ENCODE results near the gene SCN8A.
A peak's percentile ranks its signal among the peaks of the same experiment; 100 is the strongest.

SCN8A gene

DNA sequence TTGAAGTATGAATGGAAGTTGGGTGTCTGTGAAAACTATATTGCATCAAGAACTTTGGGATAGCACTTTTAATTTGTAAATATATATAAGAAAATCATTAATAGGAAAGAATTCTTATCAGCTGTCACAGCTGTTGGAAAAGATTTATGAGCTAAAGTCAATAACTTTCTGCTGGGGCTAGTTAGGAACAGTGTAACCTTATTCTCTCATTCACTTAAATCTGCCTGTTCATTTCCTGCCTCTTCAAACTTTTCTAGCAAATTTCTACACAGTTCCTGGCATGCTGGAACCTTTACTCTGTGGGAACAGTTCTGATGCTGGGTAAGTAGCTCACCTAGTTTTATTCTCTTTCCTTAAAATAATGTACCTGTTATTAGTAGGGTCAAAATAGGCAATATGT lies 109.9 kb downstream of the SCN8A start:
- H2BK12ac ChIP-seq (ENCODE audit: low read length): no peak overlapping the region
- H2BK120ac ChIP-seq (ENCODE audit: insufficient read depth, low read length, poor library complexity): no peak overlapping the region
- no peak overlapping the region for H3K9ac ChIP-seq (ENCODE audit: low read length)
- no peak overlapping the region for H3K14ac ChIP-seq (ENCODE audit: low read length)
- no peak for DNase-seq
- no peak overlapping the region for H3K4me3 ChIP-seq (ENCODE audit: low read depth, low read length)
- H3K4me2 ChIP-seq (ENCODE audit: low read length): no peak overlapping the region
- H3K4ac ChIP-seq (ENCODE audit: low read depth, low read length): no peak overlapping the region
- no peak overlapping the region for H3K23ac ChIP-seq (ENCODE audit: low read length)
- H3K27ac ChIP-seq (ENCODE audit: low read depth, low read length): no peak overlapping the region
- no peaks in the 10 kb centered on the region for H3K27me3 ChIP-seq (ENCODE audit: insufficient read depth, low read length)
- no peaks in the 10 kb centered on the region for H3K79me2 ChIP-seq (ENCODE audit: control insufficient read depth, insufficient read depth, low read length, poor library complexity)
- no peak overlapping the region for H4K12ac ChIP-seq (ENCODE audit: low read depth, low read length)
- no peak overlapping the region for H2BK5ac ChIP-seq (ENCODE audit: low read depth, low read length, poor library complexity)
- H3K79me1 ChIP-seq (ENCODE audit: low read length): no peaks in the 10 kb centered on the region
- no peaks in the 10 kb centered on the region for H3K4me1 ChIP-seq (ENCODE audit: control insufficient read depth in 1 of 2, insufficient read depth in 2 of 2, low read length in 2 of 2)
- H2AFZ ChIP-seq (ENCODE audit: insufficient read depth, low read length, poor library complexity): no peak overlapping the region
- no peak overlapping the region for H2AK5ac ChIP-seq (ENCODE audit: low read length)
- no peaks in the 10 kb centered on the region for H3K36me3 ChIP-seq (ENCODE audit: control insufficient read depth in 1 of 2, insufficient read depth in 2 of 2, low read length in 2 of 2)
- no peak overlapping the region for H4K91ac ChIP-seq (ENCODE audit: low read depth, low read length)
- H3K18ac ChIP-seq (ENCODE audit: low read length): no peak overlapping the region
- no peak overlapping the region for H4K8ac ChIP-seq (ENCODE audit: low read depth, low read length)
- no peaks in the 10 kb centered on the region for H3K9me3 ChIP-seq (ENCODE audit: insufficient read depth, low read depth, low read length)

DNA sequence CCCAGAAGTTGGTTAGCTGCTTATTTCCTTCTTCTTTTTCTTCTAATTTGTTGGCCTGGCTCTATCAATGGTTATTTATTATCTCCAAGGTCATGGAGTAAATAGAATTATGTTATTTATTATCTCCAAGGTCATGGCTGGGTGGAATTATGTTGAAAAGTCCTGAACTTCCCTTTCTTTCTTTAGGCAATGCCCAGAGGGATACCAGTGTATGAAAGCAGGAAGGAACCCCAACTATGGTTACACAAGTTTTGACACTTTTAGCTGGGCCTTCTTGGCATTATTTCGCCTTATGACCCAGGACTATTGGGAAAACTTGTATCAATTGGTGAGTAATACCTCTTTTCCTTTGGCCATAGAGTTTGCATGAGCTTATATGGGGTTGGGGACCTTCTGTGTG lies 111.6 kb downstream of the SCN8A start:
- no peak overlapping the region for H4K8ac ChIP-seq (ENCODE audit: low read depth, low read length)
- H3K14ac ChIP-seq (ENCODE audit: low read length): no peak overlapping the region
- H4K91ac ChIP-seq (ENCODE audit: low read depth, low read length): no peak overlapping the region
- H3K4me2 ChIP-seq (ENCODE audit: low read length): no peak overlapping the region
- H2AFZ ChIP-seq (ENCODE audit: insufficient read depth, low read length, poor library complexity): no peak overlapping the region
- H2BK12ac ChIP-seq (ENCODE audit: low read length): no peak overlapping the region
- H4K12ac ChIP-seq (ENCODE audit: low read depth, low read length): no peak overlapping the region
- no peak overlapping the region for H2BK120ac ChIP-seq (ENCODE audit: insufficient read depth, low read length, poor library complexity)
- no peak overlapping the region for H3K18ac ChIP-seq (ENCODE audit: low read length)
- H3K4ac ChIP-seq (ENCODE audit: low read depth, low read length): no peak overlapping the region
- no peak overlapping the region for H3K23ac ChIP-seq (ENCODE audit: low read length)
- WGBS (ENCODE audit: extremely low coverage, insufficient coverage, insufficient read length): no CpG with 5 or more reads among the region's 1 CpG
- no peaks in the 10 kb centered on the region for H3K36me3 ChIP-seq (ENCODE audit: control insufficient read depth in 1 of 2, insufficient read depth in 2 of 2, low read length in 2 of 2)
- no peak overlapping the region for H2BK5ac ChIP-seq (ENCODE audit: low read depth, low read length, poor library complexity)
- H3K27me3 ChIP-seq (ENCODE audit: insufficient read depth, low read length): no peaks in the 10 kb centered on the region
- no peaks in the 10 kb centered on the region for H3K4me1 ChIP-seq (ENCODE audit: control insufficient read depth in 1 of 2, insufficient read depth in 2 of 2, low read length in 2 of 2)
- no peaks in the 10 kb centered on the region for H3K79me1 ChIP-seq (ENCODE audit: low read length)
- no peak for DNase-seq
- no peaks in the 10 kb centered on the region for H3K79me2 ChIP-seq (ENCODE audit: control insufficient read depth, insufficient read depth, low read length, poor library complexity)
- no peak overlapping the region for H3K9ac ChIP-seq (ENCODE audit: low read length)
- H2AK5ac ChIP-seq (ENCODE audit: low read length): no peak overlapping the region
- H3K27ac ChIP-seq (ENCODE audit: low read depth, low read length): no peak overlapping the region
- H3K9me3 ChIP-seq (ENCODE audit: insufficient read depth, low read depth, low read length): no peaks in the 10 kb centered on the region
- H3K4me3 ChIP-seq (ENCODE audit: low read depth, low read length): no peak overlapping the region

DNA sequence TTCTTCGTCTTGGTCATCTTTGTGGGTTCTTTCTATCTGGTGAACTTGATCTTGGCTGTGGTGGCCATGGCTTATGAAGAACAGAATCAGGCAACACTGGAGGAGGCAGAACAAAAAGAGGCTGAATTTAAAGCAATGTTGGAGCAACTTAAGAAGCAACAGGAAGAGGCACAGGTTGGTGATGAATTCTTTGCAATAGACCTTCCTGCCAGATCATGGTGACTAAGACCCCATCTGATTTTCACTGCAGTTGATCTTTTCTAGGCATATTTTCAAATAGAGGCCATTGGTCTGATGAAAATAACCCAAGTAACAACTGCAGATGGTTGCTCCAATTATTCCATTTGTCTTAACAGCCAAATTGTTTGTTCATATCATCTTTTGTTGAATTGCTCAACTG lies 114.4 kb downstream of the SCN8A start:
- Histone ChIP-seq H2AK5ac (ENCODE audit: low read length) (no peak overlapping the region), H3K79me2 (ENCODE audit: control insufficient read depth, insufficient read depth, low read length, poor library complexity) (no peaks in the 10 kb centered on the region), H3K4me2 (ENCODE audit: low read length) (no peak overlapping the region), H3K14ac (ENCODE audit: low read length) (no peak overlapping the region), H2BK120ac (ENCODE audit: insufficient read depth, low read length, poor library complexity) (no peak overlapping the region), H4K8ac (ENCODE audit: low read depth, low read length) (no peak overlapping the region), H3K27me3 (ENCODE audit: insufficient read depth, low read length) (no peaks in the 10 kb centered on the region), H3K23ac (ENCODE audit: low read length) (peak overlapping the region; percentile 5), H4K91ac (ENCODE audit: low read depth, low read length) (no peak overlapping the region), H2BK5ac (ENCODE audit: low read depth, low read length, poor library complexity) (no peak overlapping the region), H3K9ac (ENCODE audit: low read length) (no peak overlapping the region), H2BK12ac (ENCODE audit: low read length) (no peak overlapping the region), H3K4me3 (ENCODE audit: low read depth, low read length) (no peak overlapping the region), H3K9me3 (ENCODE audit: insufficient read depth, low read depth, low read length) (no peaks in the 10 kb centered on the region), H3K18ac (ENCODE audit: low read length) (no peak overlapping the region), H3K4ac (ENCODE audit: low read depth, low read length) (no peak overlapping the region), H3K79me1 (ENCODE audit: low read length) (no peaks in the 10 kb centered on the region), H4K12ac (ENCODE audit: low read depth, low read length) (no peak overlapping the region), H2AFZ (ENCODE audit: insufficient read depth, low read length, poor library complexity) (no peak overlapping the region), H3K36me3 (ENCODE audit: control insufficient read depth in 1 of 2, insufficient read depth in 2 of 2, low read length in 2 of 2) (no peaks in the 10 kb centered on the region), H3K27ac (ENCODE audit: low read depth, low read length) (no peak overlapping the region), H3K4me1 (ENCODE audit: control insufficient read depth in 1 of 2, insufficient read depth in 2 of 2, low read length in 2 of 2) (no peaks in the 10 kb centered on the region)
- no peak for DNase-seq
- WGBS (ENCODE audit: extremely low coverage, insufficient coverage, insufficient read length): no CpG with 5 or more reads among the region's 1 CpG

DNA sequence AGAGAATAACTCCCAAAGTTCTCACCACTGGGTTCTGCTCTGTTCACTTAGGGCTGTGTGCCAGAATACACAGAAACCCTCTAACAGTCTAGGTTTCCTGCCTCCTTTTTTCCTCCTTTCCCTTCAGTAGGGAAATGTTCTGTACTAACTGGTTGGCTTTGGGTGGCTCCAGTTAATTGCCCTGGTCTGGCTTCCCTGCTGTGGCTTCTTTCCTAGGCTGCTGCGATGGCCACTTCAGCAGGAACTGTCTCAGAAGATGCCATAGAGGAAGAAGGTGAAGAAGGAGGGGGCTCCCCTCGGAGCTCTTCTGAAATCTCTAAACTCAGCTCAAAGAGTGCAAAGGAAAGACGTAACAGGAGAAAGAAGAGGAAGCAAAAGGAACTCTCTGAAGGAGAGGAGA lies 115.2 kb downstream of the SCN8A start:
- no peaks in the 10 kb centered on the region for H3K9me3 ChIP-seq (ENCODE audit: insufficient read depth, low read depth, low read length)
- H3K4me2 ChIP-seq (ENCODE audit: low read length): no peak overlapping the region
- H4K8ac ChIP-seq (ENCODE audit: low read depth, low read length): no peak overlapping the region
- no peak overlapping the region for H3K23ac ChIP-seq (ENCODE audit: low read length)
- H3K4me1 ChIP-seq (ENCODE audit: control insufficient read depth in 1 of 2, insufficient read depth in 2 of 2, low read length in 2 of 2): no peaks in the 10 kb centered on the region
- H3K4me3 ChIP-seq (ENCODE audit: low read depth, low read length): no peak overlapping the region
- H3K4ac ChIP-seq (ENCODE audit: low read depth, low read length): no peak overlapping the region
- H3K18ac ChIP-seq (ENCODE audit: low read length): no peak overlapping the region
- H3K9ac ChIP-seq (ENCODE audit: low read length): no peak overlapping the region
- no peaks in the 10 kb centered on the region for H3K79me2 ChIP-seq (ENCODE audit: control insufficient read depth, insufficient read depth, low read length, poor library complexity)
- no peak overlapping the region for H4K91ac ChIP-seq (ENCODE audit: low read depth, low read length)
- no peak for DNase-seq
- no peak overlapping the region for H2AK5ac ChIP-seq (ENCODE audit: low read length)
- H3K27ac ChIP-seq (ENCODE audit: low read depth, low read length): no peak overlapping the region
- H2AFZ ChIP-seq (ENCODE audit: insufficient read depth, low read length, poor library complexity): no peak overlapping the region
- H4K12ac ChIP-seq (ENCODE audit: low read depth, low read length): no peak overlapping the region
- H2BK120ac ChIP-seq (ENCODE audit: insufficient read depth, low read length, poor library complexity): no peak overlapping the region
- WGBS (ENCODE audit: extremely low coverage, insufficient coverage, insufficient read length): no CpG with 5 or more reads among the region's 3 CpGs
- H3K79me1 ChIP-seq (ENCODE audit: low read length): no peaks in the 10 kb centered on the region
- H3K36me3 ChIP-seq (ENCODE audit: control insufficient read depth in 1 of 2, insufficient read depth in 2 of 2, low read length in 2 of 2): no peaks in the 10 kb centered on the region
- no peak overlapping the region for H3K14ac ChIP-seq (ENCODE audit: low read length)
- no peaks in the 10 kb centered on the region for H3K27me3 ChIP-seq (ENCODE audit: insufficient read depth, low read length)
- no peak overlapping the region for H2BK12ac ChIP-seq (ENCODE audit: low read length)
- no peak overlapping the region for H2BK5ac ChIP-seq (ENCODE audit: low read depth, low read length, poor library complexity)

DNA sequence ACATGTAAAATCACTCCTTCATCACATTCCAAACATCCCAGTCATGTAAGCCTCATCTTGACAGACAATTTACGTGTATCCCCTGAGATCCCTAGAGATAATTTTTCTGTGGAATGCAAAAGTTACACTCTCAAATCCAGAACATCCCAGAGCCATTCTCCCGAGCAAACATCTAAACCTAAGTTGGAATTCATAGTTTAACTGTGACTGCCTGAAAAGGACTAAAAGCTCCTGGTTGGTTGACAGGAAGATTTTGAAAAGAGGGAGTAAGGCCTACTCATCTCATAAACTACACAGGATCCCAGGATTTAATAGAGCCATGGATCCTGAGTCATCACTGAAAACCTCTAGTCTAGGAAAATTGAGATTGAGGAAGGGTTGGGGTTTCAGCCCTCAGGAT lies 123.6 kb downstream of the SCN8A start:
- no peak for DNase-seq
- Histone ChIP-seq H3K4me1 (ENCODE audit: control insufficient read depth in 1 of 2, insufficient read depth in 2 of 2, low read length in 2 of 2) (no peaks in the 10 kb centered on the region), H4K12ac (ENCODE audit: low read depth, low read length) (no peak overlapping the region), H3K36me3 (ENCODE audit: control insufficient read depth in 1 of 2, insufficient read depth in 2 of 2, low read length in 2 of 2) (no peaks in the 10 kb centered on the region), H3K4me3 (ENCODE audit: low read depth, low read length) (no peak overlapping the region), H3K79me1 (ENCODE audit: low read length) (no peaks in the 10 kb centered on the region), H3K23ac (ENCODE audit: low read length) (no peak overlapping the region), H4K8ac (ENCODE audit: low read depth, low read length) (no peak overlapping the region), H3K9ac (ENCODE audit: low read length) (no peak overlapping the region), H2AFZ (ENCODE audit: insufficient read depth, low read length, poor library complexity) (no peak overlapping the region), H3K9me3 (ENCODE audit: insufficient read depth, low read depth, low read length) (no peaks in the 10 kb centered on the region), H3K27ac (ENCODE audit: low read depth, low read length) (no peak overlapping the region), H3K79me2 (ENCODE audit: control insufficient read depth, insufficient read depth, low read length, poor library complexity) (no peaks in the 10 kb centered on the region), H3K14ac (ENCODE audit: low read length) (no peak overlapping the region), H2BK5ac (ENCODE audit: low read depth, low read length, poor library complexity) (no peak overlapping the region), H4K91ac (ENCODE audit: low read depth, low read length) (no peak overlapping the region), H3K4ac (ENCODE audit: low read depth, low read length) (no peak overlapping the region), H2AK5ac (ENCODE audit: low read length) (no peak overlapping the region), H3K18ac (ENCODE audit: low read length) (no peak overlapping the region), H3K27me3 (ENCODE audit: insufficient read depth, low read length) (no peaks in the 10 kb centered on the region), H2BK12ac (ENCODE audit: low read length) (no peak overlapping the region), H3K4me2 (ENCODE audit: low read length) (no peak overlapping the region), H2BK120ac (ENCODE audit: insufficient read depth, low read length, poor library complexity) (no peak overlapping the region)
- WGBS (ENCODE audit: extremely low coverage, insufficient coverage, insufficient read length): no CpG with 5 or more reads among the region's 2 CpGs
